Lower leg skin (tissue), 3 donors: ENCODE measurements around the gene MTA1.

Experiments used
- CTCF ChIP-seq, 3 donors: fragments of 450-650 bp; IDR thresholded peaks; one replicate each; pipeline ENCODE4 v1.5.1; 2016; ENCODE audit warnings: antibody characterized with exemption in 3 of 3, mild to moderate bottlenecking in 3 of 3, moderate library complexity in 2 of 3
- POLR2A ChIP-seq, 2 donors: fragments of 450-650 bp; IDR thresholded peaks; one replicate each; pipeline ENCODE4 v1.6.1; 2016 to 2017; ENCODE audit warnings: antibody characterized with exemption in 2 of 2, mild to moderate bottlenecking in 1 of 2, moderate library complexity in 1 of 2

DNA sequence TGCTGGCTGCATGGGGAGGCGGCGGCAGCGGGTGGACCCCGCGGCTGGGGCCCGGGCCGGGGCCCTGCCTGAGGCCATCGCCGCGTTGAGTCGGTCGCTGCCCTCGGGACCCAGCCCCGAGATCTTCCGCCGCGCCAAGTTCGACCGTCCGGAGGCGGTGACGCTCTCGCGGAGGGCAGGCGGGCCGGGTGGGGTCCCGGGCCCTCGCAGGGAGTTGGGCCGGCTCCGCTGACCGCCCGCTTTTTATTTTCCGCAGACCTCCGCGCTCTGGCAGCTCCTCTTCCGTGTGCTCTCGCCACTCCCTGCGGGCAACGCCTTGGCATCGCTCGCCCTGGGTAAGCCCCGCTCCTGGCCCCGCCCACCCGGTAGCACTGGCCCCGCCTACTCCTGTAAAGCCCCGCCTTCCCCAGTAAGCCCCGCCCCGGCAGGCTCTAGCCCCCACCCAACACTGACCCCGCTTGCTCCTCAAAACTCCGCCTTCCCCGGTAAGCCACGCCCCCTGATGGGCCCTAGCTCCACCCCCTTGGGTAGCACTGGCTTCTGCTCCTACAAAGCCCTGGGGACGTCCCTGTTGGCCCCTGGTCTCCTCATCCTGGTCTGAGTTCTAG, 71.8 kb downstream of the MTA1 start:
- no peak for TF ChIP-seq POLR2A (IDR thresholded peaks at IDR 0.05)
- no peak for TF ChIP-seq CTCF (IDR thresholded peaks at IDR 0.05)
